NCI-H1694 (cell line): ENCODE measurements around the gene GRIP2.

Source experiments
- DNase-seq: peaks from one replicate; lab custom pipeline; 2025; lab: John Stamatoyannopoulos, UW

The GRIP2 gene

DNA sequence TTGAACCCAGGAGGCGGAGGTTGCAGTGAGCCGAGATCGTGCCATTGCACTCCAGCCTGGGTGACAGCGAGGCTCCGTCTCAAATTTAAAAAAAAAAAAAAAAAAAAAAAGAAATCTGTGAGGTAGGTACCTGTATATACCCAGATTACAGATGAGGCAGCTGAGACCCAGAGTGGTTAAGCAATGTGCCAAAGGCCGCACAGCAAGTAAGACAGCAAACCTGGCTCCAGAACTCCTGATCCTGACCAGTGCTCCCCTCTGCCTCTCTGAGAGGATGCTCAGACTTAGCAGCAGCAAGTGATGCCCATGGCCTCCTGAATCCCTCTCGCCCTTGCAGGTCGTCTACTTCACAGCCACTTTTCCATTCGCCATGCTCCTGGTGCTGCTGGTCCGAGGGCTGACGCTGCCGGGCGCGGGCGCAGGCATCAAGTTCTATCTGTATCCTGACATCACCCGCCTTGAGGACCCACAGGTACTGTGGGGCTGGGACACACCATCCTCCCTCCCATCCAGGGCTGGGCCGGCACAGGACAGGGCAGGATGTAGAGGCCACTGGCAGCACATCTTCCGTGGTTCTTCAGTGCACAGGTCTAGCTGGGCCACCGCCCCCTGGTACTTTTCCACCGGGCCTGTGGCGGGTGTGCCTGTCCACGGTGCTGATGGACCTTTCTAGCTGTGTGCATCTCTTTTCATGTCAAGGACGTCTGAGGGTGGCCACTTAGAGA, 73.8 kb downstream of the GRIP2 start:
- DNase-seq: no peak

DNA sequence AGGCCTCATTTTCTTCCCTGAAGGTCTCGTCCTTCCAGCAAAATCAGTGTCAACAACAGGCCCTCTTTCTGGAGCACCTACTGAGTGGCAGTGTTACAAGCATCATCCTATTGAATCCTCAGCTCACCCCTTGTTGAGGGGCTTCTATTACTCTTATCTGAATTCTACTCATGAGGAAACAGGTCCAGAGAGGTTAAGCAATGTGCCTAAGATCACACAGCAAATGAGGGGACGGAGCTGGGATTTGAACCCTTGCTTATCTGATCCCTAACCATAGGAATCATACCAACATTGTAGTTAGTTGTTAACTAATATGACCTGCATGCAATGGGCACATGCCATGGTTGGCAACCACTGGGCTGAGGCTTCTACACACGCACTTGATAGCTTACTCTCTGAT, 74.7 kb downstream of the GRIP2 start:
- no peak for DNase-seq

DNA sequence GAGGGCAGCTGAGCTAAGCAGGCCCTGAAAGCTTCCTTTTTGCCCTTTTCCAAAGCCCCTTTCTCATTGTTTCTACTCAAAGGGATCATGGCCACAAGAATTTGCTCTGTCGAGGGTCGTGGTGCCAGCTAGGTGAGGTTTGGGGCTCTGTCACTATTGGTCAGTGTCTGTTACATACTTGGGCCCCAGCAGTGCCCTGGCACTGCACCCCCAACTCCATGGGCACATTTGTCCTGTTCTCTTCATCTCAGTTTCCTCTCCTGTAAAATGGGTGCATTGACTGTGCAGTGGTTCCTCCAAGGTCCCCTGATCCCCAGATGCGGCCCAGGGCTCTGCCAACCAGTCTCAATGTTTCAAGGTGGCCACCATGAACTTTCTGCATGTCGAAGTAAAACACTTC, 75.6 kb downstream of the GRIP2 start:
- DNase-seq: no peak

DNA sequence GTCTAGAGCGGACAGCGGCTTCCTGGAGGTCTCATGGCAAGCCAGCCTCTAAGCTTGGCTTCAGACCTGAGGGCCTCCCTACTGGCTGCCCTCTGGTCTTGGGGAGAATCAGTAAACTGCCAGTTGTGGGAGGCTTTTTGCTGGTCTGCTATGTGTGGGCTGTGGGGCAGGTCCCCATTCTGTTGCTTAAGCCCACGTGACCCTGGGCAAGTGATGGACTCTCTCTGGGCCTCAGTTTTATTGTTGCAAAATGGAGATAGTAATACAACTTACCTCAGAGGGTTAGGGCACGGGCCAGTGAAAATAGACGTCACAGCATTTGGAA, 76.0 kb downstream of the GRIP2 start:
- no peak for DNase-seq

DNA sequence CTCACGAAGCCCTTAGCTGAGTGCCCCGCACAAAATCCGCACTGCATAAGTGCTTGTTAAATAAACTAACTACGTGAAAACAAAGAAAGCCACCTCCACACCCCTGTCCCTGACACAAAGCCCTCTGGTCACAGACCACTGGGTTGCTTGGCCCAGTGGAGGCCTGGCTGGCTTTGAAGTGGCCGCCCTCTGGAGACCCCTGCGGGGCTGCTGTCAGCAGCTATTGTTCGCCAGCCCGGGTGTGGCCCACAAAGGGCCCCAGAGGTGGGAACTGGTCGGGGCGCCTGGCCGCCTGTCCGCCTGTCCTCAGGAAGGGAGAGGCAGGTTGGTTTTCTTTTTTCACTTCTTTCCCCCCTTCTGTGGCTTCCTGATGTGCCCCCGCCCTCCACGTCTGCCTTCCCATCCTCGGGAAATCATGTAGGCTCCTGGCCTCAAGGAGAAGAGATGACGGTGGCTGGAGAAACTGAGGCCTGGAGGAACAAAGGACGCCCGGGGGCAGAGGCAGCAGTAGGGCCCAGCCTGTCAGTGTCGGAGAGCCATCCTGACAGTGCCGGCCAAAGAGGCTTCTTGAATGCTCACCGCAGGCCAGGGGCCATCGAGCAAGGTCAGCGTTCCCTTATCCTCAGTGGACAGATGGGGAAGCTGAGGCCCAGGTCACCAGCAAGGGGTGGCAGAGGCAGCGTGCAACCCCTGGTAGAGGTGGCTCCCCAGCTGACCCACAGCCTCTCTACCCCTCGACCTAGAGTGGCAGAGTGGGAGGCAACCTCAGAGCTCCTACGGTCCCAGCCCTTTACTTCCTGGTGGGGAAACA, 76.6 kb downstream of the GRIP2 start:
- no peak for DNase-seq

DNA sequence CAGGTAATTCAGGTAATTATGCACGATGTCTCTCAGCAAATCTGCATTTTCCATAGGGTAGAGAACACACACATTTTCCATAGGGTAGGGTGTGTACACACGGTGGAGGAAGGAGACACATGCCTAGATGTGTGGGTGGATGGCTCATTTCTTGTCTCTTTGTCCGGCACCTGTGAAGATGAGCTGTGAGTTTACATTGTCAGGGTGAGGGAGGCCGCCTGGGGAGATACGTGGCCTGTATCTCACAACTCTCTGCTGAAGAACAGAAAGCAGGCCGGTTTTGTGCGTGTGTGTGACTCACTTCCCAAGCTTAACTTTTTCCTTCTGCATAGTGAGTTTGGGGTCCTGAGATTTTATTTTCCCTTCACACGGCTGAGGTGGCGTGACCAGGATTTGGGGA, 77.4 kb downstream of the GRIP2 start:
- DNase-seq: no peak

DNA sequence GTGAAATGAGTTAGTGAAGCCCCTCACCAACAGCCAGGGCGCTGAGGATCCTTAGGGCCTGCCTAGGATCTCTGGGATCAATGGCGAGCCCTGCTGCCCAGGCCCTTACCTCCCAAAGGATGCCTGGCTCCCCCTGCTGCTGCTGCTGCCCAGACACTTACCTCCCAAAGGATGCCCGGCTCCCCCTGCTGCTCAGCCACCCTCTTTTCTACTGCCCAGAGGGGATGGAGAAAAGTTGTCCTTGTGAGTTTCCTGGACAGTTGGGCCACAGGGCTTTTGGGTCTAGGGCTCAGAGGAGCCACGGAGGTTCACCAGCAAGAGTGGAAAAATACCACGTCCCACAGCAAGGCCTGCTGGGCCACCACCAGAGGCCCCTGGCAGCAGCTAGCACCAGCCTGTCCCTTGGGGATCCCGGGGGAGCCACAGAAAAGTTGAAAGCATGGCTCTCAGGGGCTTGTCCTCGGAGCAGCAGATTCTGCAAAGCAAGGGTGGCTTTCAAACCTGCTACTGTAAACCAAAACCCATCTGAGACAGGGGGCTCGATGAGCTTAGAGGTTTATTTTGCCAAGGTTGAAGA, 78.3 kb downstream of the GRIP2 start:
- no peak for DNase-seq

DNA sequence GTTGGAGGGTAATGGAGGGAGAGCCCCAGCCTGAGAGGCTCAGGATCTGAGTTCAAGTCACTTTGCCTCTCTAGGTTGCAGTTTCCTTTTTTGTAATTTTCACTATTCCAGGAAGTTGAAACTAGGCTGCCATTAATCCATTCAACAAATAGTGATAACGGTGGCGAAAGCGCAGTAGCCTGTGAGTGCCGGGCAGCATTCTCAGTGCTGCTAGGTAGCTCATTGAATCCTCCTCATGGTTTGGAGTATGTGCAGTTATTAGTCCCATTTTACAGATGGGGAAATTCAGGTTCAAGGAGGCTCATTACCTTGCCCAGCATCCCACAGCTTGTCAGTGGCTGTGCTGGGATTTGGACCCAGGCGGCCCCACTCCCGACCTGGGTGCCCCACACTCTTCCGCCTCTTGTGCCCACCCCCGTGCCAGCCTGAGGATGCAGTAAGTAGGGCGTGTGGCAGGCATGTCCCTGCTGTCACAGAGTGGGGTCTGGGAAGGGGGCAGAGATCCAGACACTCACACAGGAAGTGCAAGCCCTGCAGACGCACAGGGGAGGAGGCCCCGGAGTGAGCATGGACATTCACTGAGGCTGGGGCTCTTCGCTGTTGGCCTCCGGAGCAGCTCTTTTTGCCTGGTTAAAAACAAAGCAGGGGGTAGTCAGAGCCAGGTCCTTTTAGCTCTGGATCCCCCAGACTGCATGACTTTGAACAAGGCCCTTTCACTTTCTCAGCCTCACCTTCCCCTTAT, 79.0 kb downstream of the GRIP2 start:
- DNase-seq: no peak

DNA sequence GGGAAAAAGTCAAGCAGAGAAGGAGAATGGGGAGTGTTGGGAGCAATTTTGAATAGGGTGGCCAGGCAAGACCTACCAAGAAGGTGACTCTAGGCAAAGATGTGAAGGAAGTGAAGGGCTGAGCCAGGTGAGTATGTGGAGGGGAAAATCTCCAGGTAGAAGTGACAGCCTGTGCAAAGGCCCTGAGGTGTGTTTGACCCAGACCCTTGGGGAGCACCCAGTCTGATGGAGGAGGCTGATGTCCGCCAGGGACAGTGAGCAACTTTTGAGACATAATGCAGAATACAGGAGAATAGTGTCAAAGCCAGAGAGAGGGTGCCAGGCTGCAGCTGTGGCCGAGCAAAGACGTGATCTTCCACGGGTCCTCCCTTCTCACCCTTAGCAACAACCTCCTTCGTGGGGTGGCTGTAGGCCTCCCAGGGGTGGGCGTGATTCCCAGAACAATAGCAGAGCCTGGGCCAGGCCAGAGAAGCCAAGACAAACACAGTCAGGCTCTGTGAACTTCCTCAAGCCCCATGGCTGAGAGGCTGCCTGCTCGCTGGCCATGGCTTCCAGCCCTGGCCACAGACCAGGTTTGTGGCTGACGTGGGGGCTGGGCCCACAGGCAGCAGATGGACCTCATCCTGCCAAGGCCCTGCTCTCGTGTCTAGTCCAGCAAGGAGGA, 79.7 kb downstream of the GRIP2 start:
- DNase-seq: no peak

DNA sequence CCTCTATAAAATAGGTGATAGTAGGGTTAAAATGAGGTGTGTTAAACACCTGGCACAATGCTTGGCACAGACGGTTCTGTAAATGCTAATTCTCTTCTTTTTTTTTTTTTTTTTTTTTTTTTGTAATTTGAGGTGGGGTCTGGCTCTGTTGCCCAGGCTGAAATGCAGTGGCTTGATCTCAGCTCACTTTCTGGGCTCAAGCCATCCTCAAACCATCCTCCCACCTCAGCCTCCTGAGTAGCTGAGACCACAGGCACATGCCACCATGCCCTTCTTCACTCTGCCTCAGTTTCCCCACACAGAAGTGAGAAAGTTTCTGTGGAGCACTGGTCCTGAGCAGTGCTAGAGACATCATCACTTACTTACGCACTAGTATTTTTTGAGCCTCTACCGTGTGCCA, 80.4 kb downstream of the GRIP2 start:
- no peak for DNase-seq

DNA sequence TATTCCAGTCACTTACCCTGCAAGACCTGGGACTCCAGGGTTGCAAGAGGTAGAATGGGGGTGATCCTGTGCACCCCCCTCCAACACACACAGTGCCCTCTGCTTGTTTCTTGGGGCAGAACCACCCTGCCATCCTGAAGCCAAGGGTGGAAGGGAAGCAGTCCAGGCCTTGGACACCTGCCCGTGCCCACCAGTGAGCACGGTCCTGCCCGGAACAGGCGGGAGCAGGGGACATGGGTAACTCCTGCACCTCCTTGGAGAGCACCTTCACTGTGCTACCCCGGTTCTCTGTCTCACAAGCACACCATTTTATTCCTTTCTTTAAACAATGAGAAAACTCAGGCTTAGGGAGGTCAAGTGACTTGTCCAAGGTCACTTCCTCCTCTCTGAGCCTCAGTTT, 80.8 kb downstream of the GRIP2 start:
- no peak for DNase-seq

DNA sequence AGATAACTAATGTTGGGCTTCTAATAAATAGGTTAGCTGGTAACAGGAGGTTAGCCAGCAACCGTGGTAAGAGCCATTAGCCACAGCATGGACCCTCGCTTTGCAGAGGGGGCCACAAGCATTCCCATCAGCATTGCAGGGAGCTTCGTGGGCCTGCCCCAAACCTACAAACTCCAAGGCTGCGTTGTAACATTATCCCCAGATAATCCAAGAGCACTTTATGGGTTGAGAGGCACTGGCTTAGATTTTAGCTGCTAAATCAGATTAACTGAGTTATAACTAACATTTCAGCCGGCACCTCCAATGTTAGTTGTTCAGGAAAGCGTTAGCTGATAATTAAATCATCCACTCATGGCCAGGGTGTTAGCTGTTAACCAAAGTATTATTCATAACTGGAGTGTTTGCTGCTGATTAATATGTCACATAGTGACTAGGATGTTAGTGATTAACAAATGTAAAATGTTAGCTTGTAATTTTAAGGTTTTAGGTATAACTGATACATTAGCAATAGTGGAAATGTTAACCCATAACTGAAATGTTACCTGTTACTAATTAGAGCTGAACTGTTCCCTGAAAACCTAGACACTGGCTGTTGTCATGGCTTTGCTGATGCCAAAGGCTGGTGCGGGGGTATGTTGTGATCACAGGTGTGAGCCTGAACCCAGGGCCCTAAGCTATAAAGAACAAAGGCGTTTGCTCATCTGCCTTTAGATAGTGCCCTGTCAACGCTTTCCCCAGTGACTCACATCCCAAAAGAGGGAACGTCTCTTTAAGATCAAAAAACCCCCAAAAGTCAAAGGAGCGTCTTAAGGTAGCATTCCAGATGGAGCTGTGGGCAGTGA, 81.5 kb downstream of the GRIP2 start:
- no peak for DNase-seq

DNA sequence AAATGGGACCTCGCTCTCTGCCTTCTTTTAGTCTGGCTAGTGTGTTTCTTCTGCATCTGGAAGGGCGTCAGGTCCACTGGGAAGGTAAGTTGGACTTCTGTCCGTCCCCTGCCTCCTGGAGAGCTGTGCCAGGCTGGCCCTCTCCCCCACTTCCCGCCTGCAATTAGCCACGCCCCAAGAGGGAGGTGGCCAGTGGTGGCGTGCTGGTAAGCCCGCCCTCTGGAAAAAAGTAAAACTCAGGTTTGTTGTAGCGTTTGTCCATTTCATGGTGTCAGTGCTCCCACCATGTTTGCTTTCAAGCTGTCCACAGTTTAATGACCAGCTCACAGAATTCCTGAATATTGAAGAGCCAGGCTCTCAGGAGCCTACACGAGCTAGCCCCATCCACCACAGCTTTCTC, 82.1 kb downstream of the GRIP2 start:
- DNase-seq: no peak

DNA sequence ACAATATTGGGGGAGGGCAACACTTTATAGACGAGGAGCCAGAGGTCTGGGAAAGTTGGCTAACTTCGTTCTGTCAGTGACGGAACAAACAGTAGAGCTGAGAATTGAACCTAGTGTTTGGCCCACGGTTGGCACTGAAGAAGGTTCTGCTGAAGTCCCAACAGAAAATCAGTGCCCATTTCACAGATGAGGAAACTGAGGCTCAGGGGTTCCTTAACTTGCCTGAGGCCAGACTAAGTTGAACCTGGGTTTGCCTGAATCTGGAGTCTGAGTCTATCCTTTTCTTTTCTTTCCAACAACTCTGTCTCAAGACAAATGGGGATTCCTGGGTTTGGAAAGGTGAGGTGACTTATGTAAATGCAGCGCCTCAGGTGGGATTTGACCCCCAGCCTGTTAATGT, 82.7 kb downstream of the GRIP2 start:
- no peak for DNase-seq

DNA sequence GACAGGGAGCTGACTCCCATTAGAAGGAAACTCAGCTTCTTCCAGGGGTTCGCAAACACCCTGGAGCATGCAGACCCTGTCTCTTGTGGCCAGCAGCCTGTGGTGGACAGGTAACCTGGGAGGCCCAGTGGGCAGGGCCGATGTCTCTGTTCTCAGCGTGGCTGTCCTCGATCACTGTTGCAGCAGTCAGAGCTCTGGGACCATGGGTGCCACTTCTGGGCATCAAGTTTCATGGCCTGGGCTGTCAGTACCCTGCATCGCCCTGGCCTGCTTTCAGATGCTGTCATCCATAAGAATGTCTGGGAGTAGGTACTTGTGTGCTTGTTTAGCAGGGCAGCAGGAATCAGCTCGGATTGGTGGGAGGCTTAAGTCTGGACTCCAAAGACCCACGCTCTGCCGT, 83.3 kb downstream of the GRIP2 start:
- DNase-seq: no peak

DNA sequence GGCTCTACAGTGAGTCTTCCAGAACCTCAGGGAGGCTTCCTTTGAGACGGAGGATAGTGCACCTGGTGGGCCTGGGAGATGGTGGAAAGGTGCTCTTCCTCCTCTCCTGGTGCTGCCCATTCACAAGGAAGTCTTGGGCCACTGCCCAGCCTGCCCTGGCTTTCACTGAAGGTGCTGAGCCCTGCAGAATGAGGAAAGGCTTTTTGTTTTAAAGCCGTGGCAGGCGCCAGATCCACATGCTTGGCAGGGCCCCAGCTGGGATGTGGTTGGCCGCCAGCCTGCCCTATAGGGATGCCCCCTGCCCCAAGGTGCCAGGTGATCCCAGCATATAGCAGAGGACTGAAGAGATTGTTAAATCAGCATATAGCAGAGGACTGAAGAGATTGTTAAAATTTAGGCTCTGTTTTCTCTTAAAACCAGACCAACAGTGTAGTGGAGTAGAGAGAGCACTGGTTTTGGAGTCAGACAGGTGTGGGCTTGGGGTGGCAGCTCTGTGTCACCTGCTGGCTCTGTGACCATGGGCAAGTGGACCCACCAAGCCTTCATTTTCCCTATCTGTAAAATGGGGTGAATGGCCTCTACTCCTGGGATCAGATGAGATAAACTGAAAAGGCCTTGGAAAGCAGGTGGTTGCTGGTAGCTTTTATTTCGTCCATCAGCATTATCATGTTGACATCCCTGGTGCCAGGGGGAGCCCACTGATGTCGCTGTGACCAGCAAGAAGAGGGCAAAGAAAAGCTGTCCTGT, 84.4 kb downstream of the GRIP2 start:
- no peak for DNase-seq

DNA sequence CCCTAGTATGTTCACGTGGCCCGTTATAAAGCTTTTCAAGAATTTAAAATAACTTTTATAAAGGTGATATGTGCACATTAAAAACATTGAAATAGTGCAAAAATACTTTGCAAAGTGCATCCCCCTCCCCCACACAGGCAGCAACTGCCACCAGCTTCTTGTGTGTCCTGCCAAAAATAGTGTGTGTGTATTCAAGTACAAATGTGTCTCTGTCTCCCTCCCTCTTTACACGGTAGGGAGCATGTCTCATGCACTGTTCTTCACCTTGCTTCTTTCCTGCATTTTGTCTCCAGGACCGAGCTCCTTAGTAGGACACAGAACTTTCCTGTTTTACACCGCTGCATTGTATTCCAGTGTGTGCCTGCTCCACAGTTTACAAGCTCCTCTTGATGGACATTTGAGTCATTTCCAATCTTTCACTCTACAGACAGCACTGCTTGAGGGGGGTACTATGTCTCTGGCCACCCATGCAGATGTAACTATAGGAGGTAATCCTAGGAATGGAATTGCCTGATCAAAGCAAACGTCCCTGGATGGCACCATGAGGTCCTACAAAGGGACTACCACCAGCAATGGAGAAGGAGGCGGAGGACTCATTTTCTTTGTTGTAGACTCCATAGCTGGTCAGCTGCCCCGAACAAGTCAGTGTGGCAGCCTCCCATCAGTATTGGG, 85.4 kb downstream of the GRIP2 start:
- DNase-seq: no peak

DNA sequence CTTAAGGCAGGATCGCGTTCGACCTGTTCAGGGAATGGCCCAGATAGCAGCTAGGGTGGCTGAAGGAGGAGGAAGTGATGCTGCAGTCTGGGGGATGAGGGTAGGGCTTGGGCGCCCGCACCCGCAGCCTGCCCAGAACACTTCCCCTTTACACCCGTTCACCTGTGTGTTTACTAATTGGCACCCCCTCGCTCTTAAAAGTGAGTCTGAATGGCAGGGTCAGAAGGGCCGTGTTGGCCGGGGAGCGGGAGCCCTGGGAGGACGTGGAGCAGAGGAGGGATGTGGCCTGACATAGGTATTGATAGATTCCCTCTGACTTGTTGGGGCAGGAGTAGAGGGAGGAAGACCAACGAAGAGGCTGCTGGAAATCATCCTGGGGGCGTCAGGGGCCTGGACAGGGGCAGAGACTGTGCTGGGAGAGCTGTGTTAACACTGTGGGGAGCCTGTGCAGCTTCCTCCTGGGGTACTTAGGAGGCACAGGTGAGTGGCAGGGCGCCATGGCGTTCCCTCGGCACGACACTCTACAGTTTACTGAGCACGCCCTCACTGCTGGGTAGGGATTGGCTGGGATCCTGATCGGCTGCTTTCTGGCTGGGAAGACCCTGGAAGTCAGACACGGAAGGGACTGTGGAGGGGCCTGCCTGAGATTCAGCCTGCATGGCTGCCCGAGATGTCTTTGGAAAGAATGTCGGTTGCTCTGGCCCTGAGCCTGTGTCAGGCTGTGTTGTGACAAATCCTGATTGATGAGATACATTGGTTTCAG, 86.1 kb downstream of the GRIP2 start:
- no peak for DNase-seq
